Liver (tissue), 3 donors: ENCODE data around the gene C19orf67.

Source experiments
- ATF3 ChIP-seq: IDR thresholded peaks from 2 replicates; pipeline ENCODE4 v1.6.1; 2016; ENCODE audit warnings: antibody characterized with exemption
- EGR1 ChIP-seq, 2 donors: IDR thresholded peaks; 2 replicates each; pipeline ENCODE4 v1.6.1; 2016 to 2018; ENCODE audit warnings: antibody characterized with exemption in 2 of 2, low read depth in 2 of 2
- GABPA ChIP-seq, 2 donors: IDR thresholded peaks in 1 of 2; conservative IDR thresholded peaks in 1 of 2; 2 replicates each; pipeline ENCODE4 v1.6.1; 2016; ENCODE audit warnings: antibody characterized with exemption in 2 of 2, mild to moderate bottlenecking in 1 of 2, moderate library complexity in 1 of 2
- HNF4A ChIP-seq, 2 donors: conservative IDR thresholded peaks; 2 replicates each; pipeline ENCODE4 v1.6.1; 2016; ENCODE audit warnings: antibody characterized with exemption in 2 of 2, mild to moderate bottlenecking in 2 of 2
- HNF4G ChIP-seq: IDR thresholded peaks from 2 replicates; pipeline ENCODE4 v1.6.1; 2016; ENCODE audit warnings: antibody characterized with exemption
- JUND ChIP-seq, 2 donors: IDR thresholded peaks; 2 replicates each; pipeline ENCODE4 v1.6.1; 2016; ENCODE audit warnings: antibody characterized with exemption in 2 of 2
- MAX ChIP-seq: IDR thresholded peaks from 2 replicates; pipeline ENCODE4 v1.6.1; 2016; ENCODE audit warnings: antibody characterized with exemption
- RAD21 ChIP-seq, 2 donors: IDR thresholded peaks; 2 replicates each; pipeline ENCODE4 v1.6.1; 2016; ENCODE audit warnings: antibody characterized with exemption in 2 of 2, mild to moderate bottlenecking in 2 of 2
- REST ChIP-seq: IDR thresholded peaks from 2 replicates; pipeline ENCODE4 v1.6.1; 2016; ENCODE audit warnings: antibody characterized with exemption, mild to moderate bottlenecking
- SP1 ChIP-seq: IDR thresholded peaks from 2 replicates; pipeline ENCODE4 v1.6.1; 2018; ENCODE audit warnings: antibody characterized with exemption, mild to moderate bottlenecking
- TAF1 ChIP-seq: conservative IDR thresholded peaks from 2 replicates; pipeline ENCODE4 v1.6.1; 2016; ENCODE audit warnings: antibody characterized with exemption, mild to moderate bottlenecking
- YY1 ChIP-seq: IDR thresholded peaks from 2 replicates; pipeline ENCODE4 v1.6.1; 2016; ENCODE audit warnings: antibody characterized with exemption, mild to moderate bottlenecking
- ZBTB33 ChIP-seq: IDR thresholded peaks from 2 replicates; pipeline ENCODE4 v1.6.1; 2016; ENCODE audit warnings: antibody characterized with exemption
- TF ChIP-seq, protein P1 (sequence below): fragments of 150-350 bp; IDR thresholded peaks from 2 replicates; pipeline ENCODE4 v1.5.1; 2017; ENCODE audit warnings: improper control_type of control experiment, low read depth, low read length; ENCODE audit not compliant: missing input control
- donor health status: healthy.
- donor health status: healthy.

DNA sequence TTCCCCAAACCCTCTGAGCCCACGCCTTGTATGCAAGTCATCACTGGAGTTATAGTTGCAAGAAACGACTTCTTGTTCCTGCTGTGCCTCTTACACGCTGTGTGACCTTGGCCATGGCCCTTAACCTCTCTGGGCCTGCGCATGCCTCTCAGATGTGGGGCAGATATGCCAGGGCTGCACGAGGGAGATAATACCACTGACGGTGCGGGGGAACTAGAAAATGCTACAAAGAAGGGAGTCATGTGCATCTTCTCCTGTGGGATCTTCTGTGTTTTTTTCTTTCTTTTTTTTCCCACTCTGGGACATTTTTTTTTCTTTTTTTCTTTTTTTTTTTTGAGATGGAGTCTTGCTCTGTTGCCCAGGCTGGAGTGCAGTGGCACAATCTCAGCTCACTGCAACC lies 9.3 kb upstream of the C19orf67 start:
- TF ChIP-seq, protein P1, sequence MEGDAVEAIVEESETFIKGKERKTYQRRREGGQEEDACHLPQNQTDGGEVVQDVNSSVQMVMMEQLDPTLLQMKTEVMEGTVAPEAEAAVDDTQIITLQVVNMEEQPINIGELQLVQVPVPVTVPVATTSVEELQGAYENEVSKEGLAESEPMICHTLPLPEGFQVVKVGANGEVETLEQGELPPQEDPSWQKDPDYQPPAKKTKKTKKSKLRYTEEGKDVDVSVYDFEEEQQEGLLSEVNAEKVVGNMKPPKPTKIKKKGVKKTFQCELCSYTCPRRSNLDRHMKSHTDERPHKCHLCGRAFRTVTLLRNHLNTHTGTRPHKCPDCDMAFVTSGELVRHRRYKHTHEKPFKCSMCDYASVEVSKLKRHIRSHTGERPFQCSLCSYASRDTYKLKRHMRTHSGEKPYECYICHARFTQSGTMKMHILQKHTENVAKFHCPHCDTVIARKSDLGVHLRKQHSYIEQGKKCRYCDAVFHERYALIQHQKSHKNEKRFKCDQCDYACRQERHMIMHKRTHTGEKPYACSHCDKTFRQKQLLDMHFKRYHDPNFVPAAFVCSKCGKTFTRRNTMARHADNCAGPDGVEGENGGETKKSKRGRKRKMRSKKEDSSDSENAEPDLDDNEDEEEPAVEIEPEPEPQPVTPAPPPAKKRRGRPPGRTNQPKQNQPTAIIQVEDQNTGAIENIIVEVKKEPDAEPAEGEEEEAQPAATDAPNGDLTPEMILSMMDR = no peak
- TF ChIP-seq GABPA (IDR thresholded peaks at IDR 0.05 in 1 of 2, conservative IDR thresholded peaks at IDR 0.05 in 1 of 2) (no peak), HNF4A (conservative IDR thresholded peaks at IDR 0.05) (no peak), SP1 (no peak), RAD21 (IDR thresholded peaks at IDR 0.05) (no peak), MAX (no peak), REST (no peak), JUND (IDR thresholded peaks at IDR 0.05) (no peak), ZBTB33 (no peak), ATF3 (no peak), TAF1 (no peak), YY1 (no peak), EGR1 (IDR thresholded peaks at IDR 0.05; ENCODE audit: low read depth in 2 of 2) (no peak), HNF4G (no peak)
